K562 (cell line): ENCODE data around the gene RARRES2. TPM values are rescaled to one million over a fixed set of nuclear protein-coding genes. Genes with fewer than 3 reads are reported as not detected.

ENCODE experiments used
- AFF4 ChIP-seq: sonication (generic); formaldehyde crosslinking; IDR thresholded peaks from 2 replicates; pipeline ENCODE4 v1.8.0; 2023; ENCODE audit warnings: mild to moderate bottlenecking, missing genetic modification reagents
- CREB3L1 ChIP-seq: fragments of 450-650 bp; IDR thresholded peaks from 2 replicates; pipeline ENCODE4 v1.6.1; 2014; ENCODE audit warnings: low read depth, mild to moderate bottlenecking, moderate library complexity, borderline replicate concordance
- CXXC5 ChIP-seq: fragments of 250-450 bp; sonication (Bioruptor Pico); IDR thresholded peaks from 2 replicates; pipeline ENCODE4 v1.8.0; 2022; ENCODE audit warnings: inconsistent platforms, mild to moderate bottlenecking, moderate library complexity
- NR1H2 ChIP-seq: sonication (generic); formaldehyde crosslinking; IDR thresholded peaks from 2 replicates; pipeline ENCODE4 v1.4.0; 2020; ENCODE audit warnings: mild to moderate bottlenecking, missing genetic modification reagents
- PBX2 ChIP-seq, 2 experiments: IDR thresholded peaks in 1 of 2; conservative IDR thresholded peaks in 1 of 2; 2 replicates each; pipeline ENCODE4 v1.6.1; 2016; ENCODE audit warnings: low read depth in 2 of 2, mild to moderate bottlenecking in 1 of 2, missing compliant biosample characterization in 1 of 2, missing genetic modification characterization in 1 of 2, moderate library complexity in 1 of 2
- PURB ChIP-seq: sonication (generic); formaldehyde crosslinking; IDR thresholded peaks from 2 replicates; pipeline ENCODE4 v1.9.0; 2021; ENCODE audit warnings: low read depth, mild to moderate bottlenecking, missing genetic modification reagents
- STAT5A ChIP-seq: IDR thresholded peaks from 2 replicates; pipeline ENCODE4 v1.6.1; 2012; ENCODE audit warnings: low read length, inconsistent platforms, borderline replicate concordance
- STAT5B ChIP-seq: fragments of 250-450 bp; sonication (Bioruptor Pico); IDR thresholded peaks from 2 replicates; pipeline ENCODE4 v1.8.0; 2021; ENCODE audit warnings: mild to moderate bottlenecking, inconsistent platforms
- STAT6 ChIP-seq: sonication (generic); formaldehyde crosslinking; IDR thresholded peaks from 2 replicates; pipeline ENCODE4 v1.8.1; 2023; ENCODE audit warnings: mild to moderate bottlenecking, missing genetic modification reagents
- ZNF586 ChIP-seq: fragments of 450-650 bp; formaldehyde crosslinking; conservative IDR thresholded peaks from 2 replicates; pipeline ENCODE4 v1.4.0; 2020; ENCODE audit warnings: mild to moderate bottlenecking, moderate library complexity
- polyA plus RNA-seq, 8 experiments: library from polyadenylated mRNA; depleted of rRNA in 4 of 8; stranded (reverse) in 5 of 8; unstranded in 3 of 8; fragments of >200 nt; fragmentation: Nextera tagmentation in 2 of 8; fragmentation: Illumina TruSeq in 1 of 8; extraction: Ambion mirVana in 2 of 8; extraction: Trizol in 1 of 8; gene quantifications; 2 replicates each; pipeline versions ENCODE4 v1.2.1 to v1.2.3, GENCODE V29; 2011 to 2014; ENCODE audit warnings: inconsistent platforms in 1 of 8, missing spikeins in 1 of 8
- total RNA-seq, 7 experiments: library from RNA; depleted of rRNA in 6 of 7; stranded (reverse); fragments of >200 nt in 6 of 7; fragmentation: Illumina TruSeq in 2 of 7; extraction: Trizol in 2 of 7; gene quantifications; 2 replicates each; pipeline versions ENCODE4 v1.2.1 to v1.2.3, GENCODE V29; 2011 to 2021; ENCODE audit warnings: low replicate concordance in 1 of 7

RARRES2 gene
- total and polyA plus RNA-seq, 9 of the 15 experiments (the other 6 are each of a cell fraction or from before 2014, with no cell fraction given), result 0.11 to 1.7 (median 0.23) TPM; not detected in 6

- TF ChIP-seq CREB3L1 (peak; percentile 66), ZNF586 (CRISPR knock-in tag) (no peak; the same call in 1 of the 2 replicates), STAT5B (CRISPR knock-in tag) (no peak), NR1H2 (CRISPR knock-in tag) (peak; percentile 79; the same call in 1 of the 2 replicates), CXXC5 (CRISPR knock-in tag) (peak; percentile 95), PURB (CRISPR knock-in tag) (peak; percentile 69; the same call in 1 of the 2 replicates), STAT5A (no peak), PBX2 (CRISPR knock-in tag; IDR thresholded peaks at IDR 0.05; ENCODE audit: low read depth) (no peak), PBX2 (tag; conservative IDR thresholded peaks at IDR 0.05; ENCODE audit: low read depth) (no peak), AFF4 (CRISPR knock-in tag) (peak; percentile 98), STAT6 (peak; percentile 66)
These were observed 18.4 kb downstream of the RARRES2 start, which contains the start of the genes ACTR3C and LRRC61 (continued) for GRCh38 chr7:150322833-150323681.
